Parathyroid adenoma (tissue), 2 donors: Measurements from ENCODE around the gene PARP3.

Experiments
- H2AFZ ChIP-seq: fragments of 300-600 bp; sonication (generic); one replicate; pipeline ENCODE4 v1.7.0; 2017; ENCODE audit warnings: antibody characterized with exemption, mild to moderate bottlenecking
- H3K27ac ChIP-seq: fragments of 300-600 bp; sonication (generic); one replicate; pipeline ENCODE4 v1.7.0; 2017
- H3K27me3 ChIP-seq: fragments of 300-600 bp; sonication (generic); one replicate; pipeline ENCODE4 v1.7.0; 2017; ENCODE audit warnings: low read length; ENCODE audit not compliant: control insufficient read depth, insufficient read depth
- H3K36me3 ChIP-seq: fragments of 300-600 bp; sonication (generic); one replicate; pipeline ENCODE4 v1.7.0; 2017; ENCODE audit warnings: low read length; ENCODE audit not compliant: control insufficient read depth, insufficient read depth
- H3K4me1 ChIP-seq: fragments of 300-600 bp; sonication (generic); one replicate; pipeline ENCODE4 v1.7.0; 2017; ENCODE audit warnings: control low read depth
- H3K4me2 ChIP-seq: fragments of 300-600 bp; sonication (generic); one replicate; pipeline ENCODE4 v1.7.0; 2017; ENCODE audit warnings: low read length
- H3K4me3 ChIP-seq: fragments of 300-600 bp; sonication (generic); one replicate; pipeline ENCODE4 v1.7.0; 2017; ENCODE audit warnings: low read depth, low read length
- H3K79me2 ChIP-seq: fragments of 300-600 bp; sonication (generic); one replicate; pipeline ENCODE4 v1.7.0; 2017; ENCODE audit warnings: control low read depth
- H3K9ac ChIP-seq: fragments of 300-600 bp; sonication (generic); one replicate; pipeline ENCODE4 v1.7.0; 2017; ENCODE audit warnings: mild to moderate bottlenecking
- H3K9me3 ChIP-seq: fragments of 300-600 bp; sonication (generic); one replicate; pipeline ENCODE4 v1.7.0; 2017; ENCODE audit warnings: low read length; ENCODE audit not compliant: control insufficient read depth
- TF ChIP-seq, protein P1 (sequence below): fragments of 300-600 bp; sonication (generic); IDR thresholded peaks from one replicate; pipeline ENCODE4 v1.7.0; 2017; ENCODE audit warnings: antibody characterized with exemption, mild to moderate bottlenecking
- donor health status: primary hyperparathyroidism.

The PARP3 gene

DNA sequence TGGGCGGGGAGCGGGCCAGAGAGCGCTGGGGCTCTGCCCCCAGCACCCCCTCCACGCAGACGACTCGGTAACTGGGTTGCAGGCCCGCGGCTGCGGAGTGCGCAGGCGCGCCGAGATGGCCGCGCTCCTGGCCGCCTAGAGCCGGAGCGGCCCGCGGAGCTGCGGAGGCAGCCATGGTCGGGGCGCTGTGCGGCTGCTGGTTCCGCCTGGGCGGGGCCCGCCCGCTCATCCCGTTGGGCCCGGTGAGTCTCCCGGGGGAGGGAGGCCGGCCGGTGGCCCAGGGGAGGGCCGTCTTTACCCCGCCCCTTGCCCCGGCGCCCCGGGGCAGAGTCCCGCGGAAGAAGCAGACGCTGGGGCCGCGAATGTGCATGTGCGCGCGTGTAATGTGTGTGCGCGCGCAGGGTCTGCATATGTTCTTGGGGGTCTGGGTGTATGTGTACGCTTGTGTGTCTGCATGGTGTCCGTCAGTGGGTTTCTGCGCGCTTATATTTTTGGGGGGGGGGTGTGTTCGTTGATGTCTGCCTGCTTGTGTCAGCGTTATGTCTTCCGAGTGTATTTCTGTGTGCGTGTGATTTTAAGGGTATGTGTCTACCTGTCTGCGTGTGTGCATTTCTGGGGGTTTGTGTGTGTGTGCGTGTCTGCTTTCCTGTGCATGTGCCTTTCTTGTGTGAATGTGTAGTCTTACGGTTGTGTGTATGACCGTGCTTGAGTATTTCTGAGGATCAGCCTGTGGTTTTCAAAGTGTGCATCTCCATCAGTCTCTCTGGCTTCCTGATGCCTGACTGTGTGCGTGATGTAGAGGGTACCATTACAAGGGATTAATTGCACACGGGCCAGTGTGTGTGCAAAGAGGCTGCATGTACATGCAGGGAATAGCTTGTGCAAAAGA, 33.0 kb downstream of the PARP3 start, which contains the start of gene ABHD14A:
Gene ABHD14A (plus strand): TSS at position 102 of the 889 bp plus-strand sequence. CDS start 72 bp downstream, at position 174.
- Histone ChIP-seq H3K36me3 (no peaks in the 10 kb centered on the region), H3K79me2 (no peaks in the 10 kb centered on the region), H3K9me3 (no peaks in the 10 kb centered on the region), H3K27ac (peak within 1 kb of the TSS; percentile 95), H3K27me3 (no peaks in the 10 kb centered on the region), H3K4me3 (peak within 1 kb of the TSS; percentile 68), H2AFZ (peak within 1 kb of the TSS; percentile 100), H3K4me2 (peak within 1 kb of the TSS; percentile 90), H3K9ac (peak within 1 kb of the TSS; percentile 37), H3K4me1 (peaks cover 16% of the 10 kb centered on the region)
- TF ChIP-seq, protein P1, sequence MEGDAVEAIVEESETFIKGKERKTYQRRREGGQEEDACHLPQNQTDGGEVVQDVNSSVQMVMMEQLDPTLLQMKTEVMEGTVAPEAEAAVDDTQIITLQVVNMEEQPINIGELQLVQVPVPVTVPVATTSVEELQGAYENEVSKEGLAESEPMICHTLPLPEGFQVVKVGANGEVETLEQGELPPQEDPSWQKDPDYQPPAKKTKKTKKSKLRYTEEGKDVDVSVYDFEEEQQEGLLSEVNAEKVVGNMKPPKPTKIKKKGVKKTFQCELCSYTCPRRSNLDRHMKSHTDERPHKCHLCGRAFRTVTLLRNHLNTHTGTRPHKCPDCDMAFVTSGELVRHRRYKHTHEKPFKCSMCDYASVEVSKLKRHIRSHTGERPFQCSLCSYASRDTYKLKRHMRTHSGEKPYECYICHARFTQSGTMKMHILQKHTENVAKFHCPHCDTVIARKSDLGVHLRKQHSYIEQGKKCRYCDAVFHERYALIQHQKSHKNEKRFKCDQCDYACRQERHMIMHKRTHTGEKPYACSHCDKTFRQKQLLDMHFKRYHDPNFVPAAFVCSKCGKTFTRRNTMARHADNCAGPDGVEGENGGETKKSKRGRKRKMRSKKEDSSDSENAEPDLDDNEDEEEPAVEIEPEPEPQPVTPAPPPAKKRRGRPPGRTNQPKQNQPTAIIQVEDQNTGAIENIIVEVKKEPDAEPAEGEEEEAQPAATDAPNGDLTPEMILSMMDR, result no peak

DNA sequence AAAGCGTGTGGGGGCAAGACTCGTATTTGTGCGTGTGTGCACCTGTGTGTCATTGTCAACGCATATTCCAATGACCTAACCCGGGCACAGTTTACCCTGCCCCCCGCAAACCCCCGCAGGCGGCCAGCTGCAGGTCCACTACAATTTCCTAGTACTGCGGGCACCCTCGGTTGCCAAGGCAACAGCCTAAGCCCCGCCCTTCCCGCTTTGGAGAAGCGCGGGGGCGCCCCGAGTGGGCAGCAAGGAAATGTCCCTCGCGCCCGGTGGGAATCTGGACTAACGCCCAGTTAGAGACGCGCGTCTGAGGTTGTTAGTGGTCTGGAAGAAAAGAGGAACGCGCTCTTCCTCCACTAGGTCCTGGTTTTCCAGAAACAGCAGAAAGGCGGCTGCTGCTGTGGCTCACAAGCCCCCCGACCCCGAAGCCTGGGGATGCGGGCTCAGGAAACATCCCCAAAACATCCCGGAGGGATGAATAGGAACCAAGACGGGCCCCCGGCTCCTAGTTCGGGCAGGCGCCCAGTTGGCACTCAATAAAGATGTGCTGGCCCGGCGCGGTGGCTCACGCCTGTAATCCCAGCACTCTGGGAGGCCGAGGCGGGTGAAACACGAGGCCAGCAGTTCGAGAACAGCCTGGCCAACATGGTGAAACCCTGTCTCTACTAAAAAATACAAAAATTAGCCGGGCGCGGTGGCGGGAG, 33.8 kb downstream of the PARP3 start:
- Histone ChIP-seq H3K4me2 (peak overlapping the region; percentile 90), H3K27me3 (no peaks in the 10 kb centered on the region), H3K4me1 (peaks cover 11% of the 10 kb centered on the region), H3K27ac (peak overlapping the region; percentile 95), H3K9me3 (no peaks in the 10 kb centered on the region), H3K79me2 (peaks cover 2% of the 10 kb centered on the region), H2AFZ (peak overlapping the region; percentile 100), H3K9ac (no peak overlapping the region), H3K36me3 (no peaks in the 10 kb centered on the region), H3K4me3 (peak overlapping the region; percentile 68)
- TF ChIP-seq, protein P1, result peak; percentile 27

- no peak overlapping the region for H3K9ac ChIP-seq
- H3K27me3 ChIP-seq, result no peaks in the 10 kb centered on the region
- H3K79me2 ChIP-seq, result peaks cover 8% of the 10 kb centered on the region
- TF ChIP-seq, protein P1, result no peak
- no peak overlapping the region for H3K4me2 ChIP-seq
- H3K9me3 ChIP-seq, result no peaks in the 10 kb centered on the region
- peaks cover 18% of the 10 kb centered on the region for H3K4me1 ChIP-seq
- no peak overlapping the region for H2AFZ ChIP-seq
- H3K27ac ChIP-seq, result no peak overlapping the region
- H3K4me3 ChIP-seq, result no peak overlapping the region
- no peaks in the 10 kb centered on the region for H3K36me3 ChIP-seq
These were observed 35.4 kb downstream of the PARP3 start for GRCh38 chr3:51977446-51978142.

GRCh38 chr3:51978143-51978502, 36.0 kb downstream of the PARP3 start:
- Histone ChIP-seq H3K27ac (no peak overlapping the region), H3K4me1 (peaks cover 19% of the 10 kb centered on the region), H3K4me2 (no peak overlapping the region), H2AFZ (no peak overlapping the region), H3K9ac (no peak overlapping the region), H3K27me3 (no peaks in the 10 kb centered on the region), H3K79me2 (peaks cover 8% of the 10 kb centered on the region), H3K36me3 (no peaks in the 10 kb centered on the region), H3K4me3 (no peak overlapping the region), H3K9me3 (no peaks in the 10 kb centered on the region)
- TF ChIP-seq, protein P1, result no peak
